ENCODE measurements around the gene MRM2.

Gene MRM2

DNA sequence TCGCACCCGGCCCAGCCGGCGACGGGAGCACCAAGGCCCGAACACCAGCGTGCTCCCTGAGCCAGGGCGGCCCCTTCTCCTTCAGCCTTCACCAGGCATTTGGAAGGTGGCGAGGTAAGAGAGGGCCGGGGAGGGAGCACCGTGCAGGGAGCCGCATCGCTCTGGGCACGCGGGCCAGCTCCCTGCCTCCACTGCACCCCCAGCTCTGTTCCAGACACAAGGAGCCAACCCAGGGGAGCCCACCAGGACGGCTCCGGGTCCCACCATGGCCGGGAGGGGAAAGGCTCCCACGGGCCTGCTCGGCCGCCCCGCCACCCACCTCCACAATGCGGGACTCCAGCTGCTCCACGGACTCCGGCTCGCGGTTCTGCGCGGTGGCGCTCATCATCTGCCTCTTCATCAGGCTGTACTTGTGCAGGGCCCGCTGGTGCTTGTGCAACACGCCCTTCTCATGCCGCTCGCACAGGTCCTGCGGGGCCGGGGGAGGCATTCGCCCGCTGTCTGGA lies 15.1 kb upstream of the MRM2 start:
- TF ChIP-seq EZH2 (optimal IDR thresholded peaks at IDR 0.05; ENCODE audit: low read depth, low read length) (no peak), EZH2phosphoT487 (IDR thresholded peaks at IDR 0.05; ENCODE audit: low read length) (no peak)
- TF ChIP-seq, protein P1, sequence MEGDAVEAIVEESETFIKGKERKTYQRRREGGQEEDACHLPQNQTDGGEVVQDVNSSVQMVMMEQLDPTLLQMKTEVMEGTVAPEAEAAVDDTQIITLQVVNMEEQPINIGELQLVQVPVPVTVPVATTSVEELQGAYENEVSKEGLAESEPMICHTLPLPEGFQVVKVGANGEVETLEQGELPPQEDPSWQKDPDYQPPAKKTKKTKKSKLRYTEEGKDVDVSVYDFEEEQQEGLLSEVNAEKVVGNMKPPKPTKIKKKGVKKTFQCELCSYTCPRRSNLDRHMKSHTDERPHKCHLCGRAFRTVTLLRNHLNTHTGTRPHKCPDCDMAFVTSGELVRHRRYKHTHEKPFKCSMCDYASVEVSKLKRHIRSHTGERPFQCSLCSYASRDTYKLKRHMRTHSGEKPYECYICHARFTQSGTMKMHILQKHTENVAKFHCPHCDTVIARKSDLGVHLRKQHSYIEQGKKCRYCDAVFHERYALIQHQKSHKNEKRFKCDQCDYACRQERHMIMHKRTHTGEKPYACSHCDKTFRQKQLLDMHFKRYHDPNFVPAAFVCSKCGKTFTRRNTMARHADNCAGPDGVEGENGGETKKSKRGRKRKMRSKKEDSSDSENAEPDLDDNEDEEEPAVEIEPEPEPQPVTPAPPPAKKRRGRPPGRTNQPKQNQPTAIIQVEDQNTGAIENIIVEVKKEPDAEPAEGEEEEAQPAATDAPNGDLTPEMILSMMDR (IDR thresholded peaks at IDR 0.05; ENCODE audit: low read length) = no peak
- H3K4me2 ChIP-seq (ENCODE audit: low read depth, low read length) = no peak overlapping the region
- H3K9me3 ChIP-seq (replicated peaks; ENCODE audit: insufficient read depth, low read length) = no peaks in the 10 kb centered on the region
- H3K27me3 ChIP-seq (replicated peaks; ENCODE audit: insufficient read depth, low read length) = no peaks in the 10 kb centered on the region
- no peaks in the 10 kb centered on the region for H3K4me1 ChIP-seq (ENCODE audit: low read length)
- H3K79me2 ChIP-seq (ENCODE audit: low read length) = no peaks in the 10 kb centered on the region
- H3K9ac ChIP-seq (ENCODE audit: low read length) = no peak overlapping the region
- no peak overlapping the region for H3K27ac ChIP-seq (ENCODE audit: low read length)
- DNase-seq = no peak
- H3F3A ChIP-seq (ENCODE audit: insufficient read depth, low read length) = no peaks in the 10 kb centered on the region
- H4K20me1 ChIP-seq (ENCODE audit: insufficient read depth, low read length) = no peaks in the 10 kb centered on the region
- H3K36me3 ChIP-seq (replicated peaks; ENCODE audit: insufficient read depth, low read length) = no peaks in the 10 kb centered on the region
- no peak overlapping the region for H3K4me3 ChIP-seq (ENCODE audit: low read length)
- no peaks in the 10 kb centered on the region for H3K9me2 ChIP-seq (replicated peaks; ENCODE audit: insufficient read depth, low read length)
- no peak overlapping the region for H2AFZ ChIP-seq (ENCODE audit: low read length)

DNA sequence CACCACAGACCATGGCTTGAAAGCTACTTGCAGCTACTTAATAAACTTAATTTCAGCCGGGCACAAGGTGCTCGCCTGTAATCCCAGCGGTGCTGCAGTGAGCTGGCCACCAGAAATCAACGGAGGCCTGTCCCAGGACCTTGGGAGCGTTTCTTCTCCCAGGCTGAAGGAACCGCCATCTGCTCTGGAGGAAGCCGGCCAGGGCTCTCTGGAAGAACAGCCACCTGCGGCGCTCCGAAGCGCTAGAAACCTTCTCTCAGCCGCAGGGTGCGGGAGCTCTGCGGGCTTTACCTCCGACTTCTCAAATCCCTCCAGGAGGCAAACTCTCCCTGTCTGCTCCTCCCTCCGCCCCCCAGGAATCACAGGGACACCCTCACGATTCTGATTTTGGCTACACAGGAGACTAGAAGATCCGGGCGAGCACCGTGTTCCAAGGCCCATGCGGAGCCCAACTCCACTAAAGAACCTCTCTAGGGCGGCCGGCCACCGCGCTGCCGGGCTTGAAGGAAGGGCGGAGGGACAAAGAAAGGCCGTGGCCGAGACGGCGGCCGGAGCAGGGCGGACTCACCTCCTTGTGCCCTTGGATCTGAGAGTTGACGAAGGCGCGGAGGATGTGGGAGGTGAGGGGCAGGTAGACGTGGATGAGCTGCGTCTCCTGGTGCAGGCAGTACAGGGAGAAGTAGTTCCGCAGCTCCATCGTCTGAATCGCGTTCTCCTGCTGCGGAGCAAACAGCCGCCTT lies 14.5 kb upstream of the MRM2 start:
- Histone ChIP-seq H3K27me3 (replicated peaks; ENCODE audit: insufficient read depth, low read length) (no peaks in the 10 kb centered on the region), H3K4me1 (ENCODE audit: low read length) (no peaks in the 10 kb centered on the region), H3K9me3 (replicated peaks; ENCODE audit: insufficient read depth, low read length) (no peaks in the 10 kb centered on the region), H3K36me3 (replicated peaks; ENCODE audit: insufficient read depth, low read length) (no peaks in the 10 kb centered on the region), H3K9ac (ENCODE audit: low read length) (no peak overlapping the region), H3K4me2 (ENCODE audit: low read depth, low read length) (no peak overlapping the region), H3K9me2 (replicated peaks; ENCODE audit: insufficient read depth, low read length) (no peaks in the 10 kb centered on the region), H3K79me2 (ENCODE audit: low read length) (no peaks in the 10 kb centered on the region), H3K4me3 (ENCODE audit: low read length) (no peak overlapping the region), H4K20me1 (ENCODE audit: insufficient read depth, low read length) (no peaks in the 10 kb centered on the region), H2AFZ (ENCODE audit: low read length) (no peak overlapping the region), H3F3A (ENCODE audit: insufficient read depth, low read length) (no peaks in the 10 kb centered on the region), H3K27ac (ENCODE audit: low read length) (no peak overlapping the region)
- DNase-seq = no peak
- TF ChIP-seq EZH2 (optimal IDR thresholded peaks at IDR 0.05; ENCODE audit: low read depth, low read length) = no peak
- no peak for TF ChIP-seq EZH2phosphoT487 (IDR thresholded peaks at IDR 0.05; ENCODE audit: low read length)
- TF ChIP-seq, protein P1 (IDR thresholded peaks at IDR 0.05; ENCODE audit: low read length) = no peak

DNA sequence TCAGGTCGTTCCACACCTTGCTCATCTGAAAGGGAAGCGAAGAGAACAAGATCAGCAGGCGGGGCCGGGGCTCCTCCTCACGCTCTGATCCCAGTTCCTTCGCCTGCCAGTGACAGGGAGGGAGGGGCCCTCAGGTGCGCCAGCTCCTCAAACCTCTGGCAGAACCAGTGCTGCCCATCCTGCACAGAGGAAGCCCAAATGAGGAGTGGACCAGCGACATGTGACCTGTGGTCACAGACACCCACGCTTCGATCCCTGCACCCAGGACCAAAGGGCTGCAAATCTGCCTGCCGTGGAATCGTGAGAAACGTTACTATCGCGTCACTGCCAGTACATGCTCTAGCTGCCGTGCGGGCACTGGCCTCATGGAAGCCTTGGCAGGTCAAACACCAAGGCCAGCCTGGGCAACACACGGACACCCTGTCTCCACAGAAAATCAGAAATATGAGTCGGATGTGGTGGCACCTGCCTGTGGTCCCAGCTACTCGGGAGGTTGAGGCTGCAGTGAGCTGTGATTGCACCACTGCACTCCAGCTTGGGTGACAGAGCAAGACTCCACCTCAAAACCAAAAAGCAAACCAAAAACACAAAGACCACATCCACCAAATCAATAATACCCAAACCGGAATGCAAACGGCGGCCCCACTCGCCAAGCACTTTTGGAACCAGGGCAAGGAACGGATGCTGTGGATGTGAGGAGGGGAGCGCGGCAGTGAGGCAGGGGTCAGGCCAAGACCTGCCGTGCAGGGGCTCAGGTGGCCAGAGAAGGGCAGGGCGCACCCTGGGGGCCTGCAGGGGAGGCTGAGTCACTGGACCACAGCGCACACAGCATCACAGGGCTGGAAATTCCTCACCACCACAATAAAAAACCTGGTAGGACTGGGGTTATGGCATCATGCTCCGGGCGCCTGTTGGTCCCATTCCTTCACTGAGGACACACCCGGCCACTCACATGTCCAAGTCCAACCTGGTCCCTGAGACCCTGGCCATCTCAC lies 13.4 kb upstream of the MRM2 start:
- DNase-seq = no peak
- no peaks in the 10 kb centered on the region for H4K20me1 ChIP-seq (ENCODE audit: insufficient read depth, low read length)

More for the DNA sequence above, 13.4 kb upstream of the MRM2 start:
- Histone ChIP-seq H3F3A (ENCODE audit: insufficient read depth, low read length) (no peaks in the 10 kb centered on the region), H3K4me2 (ENCODE audit: low read depth, low read length) (no peak overlapping the region), H3K27me3 (replicated peaks; ENCODE audit: insufficient read depth, low read length) (no peaks in the 10 kb centered on the region), H3K9me3 (replicated peaks; ENCODE audit: insufficient read depth, low read length) (no peaks in the 10 kb centered on the region), H3K4me3 (ENCODE audit: low read length) (no peak overlapping the region), H3K4me1 (ENCODE audit: low read length) (no peaks in the 10 kb centered on the region), H2AFZ (ENCODE audit: low read length) (no peak overlapping the region), H3K36me3 (replicated peaks; ENCODE audit: insufficient read depth, low read length) (no peaks in the 10 kb centered on the region), H3K27ac (ENCODE audit: low read length) (no peak overlapping the region), H3K9me2 (replicated peaks; ENCODE audit: insufficient read depth, low read length) (no peaks in the 10 kb centered on the region), H3K79me2 (ENCODE audit: low read length) (no peaks in the 10 kb centered on the region), H3K9ac (ENCODE audit: low read length) (no peak overlapping the region)
- TF ChIP-seq EZH2phosphoT487 (IDR thresholded peaks at IDR 0.05; ENCODE audit: low read length) = no peak
- TF ChIP-seq EZH2 (optimal IDR thresholded peaks at IDR 0.05; ENCODE audit: low read depth, low read length) = no peak
- TF ChIP-seq, protein P1 (IDR thresholded peaks at IDR 0.05; ENCODE audit: low read length) = no peak
